Prostate gland (tissue), 2 donors: ENCODE results near the gene NOTUM.

ENCODE experiments used
- POLR2A ChIP-seq: fragments of 450-650 bp; IDR thresholded peaks from one replicate; pipeline ENCODE4 v1.6.1; 2016; ENCODE audit warnings: antibody characterized with exemption, mild to moderate bottlenecking
- POLR2AphosphoS5 ChIP-seq: sonication (generic); formaldehyde crosslinking; IDR thresholded peaks from one replicate; pipeline ENCODE4 v1.6.1; 2017; ENCODE audit warnings: antibody characterized with exemption
- TF ChIP-seq, protein P1 (sequence below), 4 experiments: fragments of 200-600 bp in 2 of 4; fragments of 450-650 bp in 2 of 4; sonication (generic) in 2 of 4; IDR thresholded peaks; 1 replicate in 3 of 4; 2 replicates in 1 of 4; pipeline ENCODE4 v1.5.1; 2016 to 2019; ENCODE audit warnings: antibody characterized with exemption in 4 of 4, mild to moderate bottlenecking in 2 of 4, moderate library complexity in 2 of 4

- TF ChIP-seq POLR2A (no peak), POLR2AphosphoS5 (no peak)
- TF ChIP-seq, protein P1, sequence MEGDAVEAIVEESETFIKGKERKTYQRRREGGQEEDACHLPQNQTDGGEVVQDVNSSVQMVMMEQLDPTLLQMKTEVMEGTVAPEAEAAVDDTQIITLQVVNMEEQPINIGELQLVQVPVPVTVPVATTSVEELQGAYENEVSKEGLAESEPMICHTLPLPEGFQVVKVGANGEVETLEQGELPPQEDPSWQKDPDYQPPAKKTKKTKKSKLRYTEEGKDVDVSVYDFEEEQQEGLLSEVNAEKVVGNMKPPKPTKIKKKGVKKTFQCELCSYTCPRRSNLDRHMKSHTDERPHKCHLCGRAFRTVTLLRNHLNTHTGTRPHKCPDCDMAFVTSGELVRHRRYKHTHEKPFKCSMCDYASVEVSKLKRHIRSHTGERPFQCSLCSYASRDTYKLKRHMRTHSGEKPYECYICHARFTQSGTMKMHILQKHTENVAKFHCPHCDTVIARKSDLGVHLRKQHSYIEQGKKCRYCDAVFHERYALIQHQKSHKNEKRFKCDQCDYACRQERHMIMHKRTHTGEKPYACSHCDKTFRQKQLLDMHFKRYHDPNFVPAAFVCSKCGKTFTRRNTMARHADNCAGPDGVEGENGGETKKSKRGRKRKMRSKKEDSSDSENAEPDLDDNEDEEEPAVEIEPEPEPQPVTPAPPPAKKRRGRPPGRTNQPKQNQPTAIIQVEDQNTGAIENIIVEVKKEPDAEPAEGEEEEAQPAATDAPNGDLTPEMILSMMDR (IDR thresholded peaks at IDR 0.05), result no peak
Measured at GRCh38 chr17:81993729-81994592, 33.0 kb upstream of the NOTUM start.
